BJ (cell line): ENCODE measurements around the gene ATF3. TPM values are rescaled to one million over a fixed set of nuclear protein-coding genes. Genes with fewer than 3 reads are reported as not detected.
"Not testable (repeated sequence)": the region's sequence is repeated elsewhere in the genome, so short reads cannot be mapped to it uniquely, and the experiment has no call there.

Experiments
- CTCF ChIA-PET: fragments of 350-600 bp; formaldehyde crosslinking; extraction: SDS; loops from one replicate; lab custom pipeline; 2021; ENCODE audit warnings: antibody characterized with exemption, inconsistent platforms; lab: Yijun Ruan, JAX
- POLR2A ChIA-PET: fragments of 300-600 bp; sonication (Branson Sonifier 250); formaldehyde crosslinking; extraction: SDS; loops from one replicate; lab custom pipeline; 2021; ENCODE audit warnings: antibody characterized with exemption; lab: Charles Lee
- DNase-seq: peaks from one replicate; pipeline ENCODE4 v3.0.0-alpha.2; 2011; ENCODE audit warnings: low read depth
- H3K27me3 ChIP-seq: 2 replicates; pipeline ENCODE4 v1.6.0; 2011; ENCODE audit warnings: low read length; ENCODE audit not compliant: control insufficient read depth, insufficient read depth
- H3K36me3 ChIP-seq: 2 replicates; pipeline ENCODE4 v1.5.1; 2011; ENCODE audit warnings: low read length; ENCODE audit not compliant: control insufficient read depth, insufficient read depth
- H3K4me3 ChIP-seq: 2 replicates; pipeline ENCODE4 v1.5.1; 2011; ENCODE audit warnings: low read depth, mild to moderate bottlenecking, control low read depth, low read length
- polyA plus RNA-seq: library from polyadenylated mRNA; depleted of rRNA; stranded (reverse); fragments of >200 nt; gene quantifications from 2 replicates; pipeline ENCODE4 v1.2.3, GENCODE V29; 2011
- TF ChIP-seq, protein P1 (sequence below): IDR thresholded peaks from 2 replicates; pipeline ENCODE4 v1.5.1; 2011; ENCODE audit warnings: low read depth, mild to moderate bottlenecking, control low read depth, inconsistent platforms, low read length, moderate library complexity; ENCODE audit not compliant: insufficient read depth

ATF3 gene
- polyA plus RNA-seq, 1 experiment, result 5.6 TPM

DNA sequence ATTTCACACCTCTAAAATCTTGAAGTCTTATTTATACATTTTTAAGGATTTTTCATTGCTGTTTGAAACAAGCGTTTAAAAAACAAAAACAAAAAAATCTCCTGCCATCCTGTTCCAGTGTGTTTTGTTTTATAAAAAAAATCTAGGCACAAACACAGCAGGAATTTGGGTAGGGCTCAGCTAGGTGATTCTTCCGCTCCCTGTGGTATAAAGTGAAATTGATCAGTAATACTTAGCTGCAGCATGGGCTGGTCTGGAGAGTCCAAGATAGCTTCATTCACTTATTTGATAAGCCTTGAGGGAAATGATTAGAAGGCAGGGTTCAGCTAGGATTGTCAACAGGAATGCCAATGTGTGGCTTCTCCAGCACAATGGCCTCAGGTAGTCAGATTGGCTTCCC is 25.7 kb downstream of the ATF3 start:
- no peak for DNase-seq
- ChIA-PET CTCF (no interaction called here), POLR2A (no interaction called here)
- TF ChIP-seq, protein P1, sequence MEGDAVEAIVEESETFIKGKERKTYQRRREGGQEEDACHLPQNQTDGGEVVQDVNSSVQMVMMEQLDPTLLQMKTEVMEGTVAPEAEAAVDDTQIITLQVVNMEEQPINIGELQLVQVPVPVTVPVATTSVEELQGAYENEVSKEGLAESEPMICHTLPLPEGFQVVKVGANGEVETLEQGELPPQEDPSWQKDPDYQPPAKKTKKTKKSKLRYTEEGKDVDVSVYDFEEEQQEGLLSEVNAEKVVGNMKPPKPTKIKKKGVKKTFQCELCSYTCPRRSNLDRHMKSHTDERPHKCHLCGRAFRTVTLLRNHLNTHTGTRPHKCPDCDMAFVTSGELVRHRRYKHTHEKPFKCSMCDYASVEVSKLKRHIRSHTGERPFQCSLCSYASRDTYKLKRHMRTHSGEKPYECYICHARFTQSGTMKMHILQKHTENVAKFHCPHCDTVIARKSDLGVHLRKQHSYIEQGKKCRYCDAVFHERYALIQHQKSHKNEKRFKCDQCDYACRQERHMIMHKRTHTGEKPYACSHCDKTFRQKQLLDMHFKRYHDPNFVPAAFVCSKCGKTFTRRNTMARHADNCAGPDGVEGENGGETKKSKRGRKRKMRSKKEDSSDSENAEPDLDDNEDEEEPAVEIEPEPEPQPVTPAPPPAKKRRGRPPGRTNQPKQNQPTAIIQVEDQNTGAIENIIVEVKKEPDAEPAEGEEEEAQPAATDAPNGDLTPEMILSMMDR, result no peak
- no peaks in the 10 kb centered on the region for H3K36me3 ChIP-seq
- H3K27me3 ChIP-seq, result peaks cover 4% of the 10 kb centered on the region
- no peak overlapping the region for H3K4me3 ChIP-seq

DNA sequence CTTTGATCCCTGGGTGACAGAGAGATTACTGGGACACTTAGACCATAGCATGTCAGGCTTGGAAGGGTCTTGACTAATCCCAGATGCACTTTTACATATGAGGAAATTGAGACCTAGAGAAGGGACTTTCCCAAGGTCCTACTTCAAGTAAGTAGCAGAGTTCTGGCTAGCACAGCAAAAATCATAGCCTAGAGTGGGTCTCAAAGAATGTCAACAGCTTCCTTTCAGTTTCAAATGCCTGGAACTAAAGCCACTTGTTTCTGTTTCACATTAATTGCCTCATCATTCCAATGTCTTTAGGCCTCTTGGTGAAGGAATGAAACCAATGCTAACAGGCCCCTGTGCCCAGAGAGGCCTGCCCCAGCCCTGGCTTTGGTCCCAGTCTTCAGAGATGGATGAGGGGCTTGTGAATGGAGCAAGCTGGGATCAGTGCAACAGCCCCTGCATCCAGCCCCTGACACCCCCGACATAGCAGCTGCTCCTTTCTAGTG is 26.6 kb downstream of the ATF3 start:
- Histone ChIP-seq H3K4me3 (no peak overlapping the region), H3K36me3 (no peaks in the 10 kb centered on the region), H3K27me3 (peaks cover 7% of the 10 kb centered on the region)
- TF ChIP-seq, protein P1, result no peak
- DNase-seq, result peak; percentile 16
- ChIA-PET POLR2A (no interaction called here), CTCF (no interaction called here)

DNA sequence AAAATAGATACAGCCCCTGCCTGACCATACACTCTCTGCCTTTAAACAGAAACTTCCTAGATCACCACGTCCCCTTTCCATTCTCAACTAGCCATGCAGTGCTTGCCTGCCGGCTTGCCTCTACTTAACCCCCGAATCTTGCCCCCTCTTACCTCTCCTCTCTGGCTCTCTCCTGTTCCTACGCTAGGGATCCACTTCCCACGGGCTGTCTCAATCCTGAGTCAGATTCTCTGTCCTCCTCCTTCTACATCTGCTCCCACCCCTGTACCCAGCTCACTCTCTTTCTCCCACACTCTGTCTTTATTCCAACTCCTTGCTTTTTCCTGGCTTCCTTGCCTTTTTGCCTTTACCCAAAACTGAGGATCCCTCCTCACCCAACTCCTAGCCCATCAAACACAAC is 29.3 kb downstream of the ATF3 start:
- Histone ChIP-seq H3K36me3 (no peaks in the 10 kb centered on the region), H3K4me3 (no peak overlapping the region), H3K27me3 (peaks cover 7% of the 10 kb centered on the region)
- DNase-seq, result no peak
- CTCF ChIA-PET, result interaction anchor here (2.7 kb wide), 1 partner anchor 7 kb away, joined by 7 read pairs; no protein-coding TSS in a partner anchor
- TF ChIP-seq, protein P1, result no peak
- POLR2A ChIA-PET, result interaction anchor here (0.5 kb wide), 1 partner anchor 1825 kb away, joined by 3 read pairs; no protein-coding TSS in a partner anchor

DNA sequence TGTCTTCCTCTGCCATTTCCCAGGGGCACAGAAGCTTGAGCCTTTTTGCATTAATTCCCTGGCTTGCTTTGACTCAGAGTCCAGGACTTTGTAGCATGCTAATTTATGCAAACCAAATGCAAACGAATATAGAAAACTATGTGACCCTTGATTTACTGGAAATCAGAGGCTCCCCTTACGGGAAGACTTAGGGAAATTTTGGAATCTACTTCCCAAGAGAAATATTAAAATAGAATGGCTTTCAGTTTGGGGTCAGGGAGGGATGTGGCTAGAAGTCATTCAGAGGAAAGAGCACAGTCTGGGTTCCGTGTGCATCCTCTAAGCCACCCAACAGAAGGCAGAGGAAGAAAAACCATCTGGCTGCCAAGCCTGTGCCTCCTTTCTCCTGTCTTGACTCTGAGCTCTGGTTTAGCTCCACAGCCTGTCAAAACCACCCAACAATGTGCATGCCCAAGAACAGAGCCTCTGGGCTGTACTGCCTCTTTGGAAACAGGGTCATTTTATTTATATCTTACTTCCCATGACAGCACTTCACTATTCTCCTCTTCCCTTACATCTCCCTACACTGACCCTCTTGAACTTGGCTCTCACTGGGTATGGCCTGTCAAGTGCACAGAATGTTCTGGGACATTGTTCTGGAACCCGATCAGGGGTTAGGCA is 30.1 kb downstream of the ATF3 start:
- H3K4me3 ChIP-seq, result no peak overlapping the region
- H3K36me3 ChIP-seq, result no peaks in the 10 kb centered on the region
- TF ChIP-seq, protein P1, result no peak
- ChIA-PET CTCF (interaction anchor here (2.7 kb wide), 1 partner anchor 8 kb away, joined by 7 read pairs; no protein-coding TSS in a partner anchor), POLR2A (interaction anchor here (0.5 kb wide), 1 partner anchor 1824 kb away, joined by 3 read pairs; no protein-coding TSS in a partner anchor)
- peaks cover 7% of the 10 kb centered on the region for H3K27me3 ChIP-seq
- no peak for DNase-seq

DNA sequence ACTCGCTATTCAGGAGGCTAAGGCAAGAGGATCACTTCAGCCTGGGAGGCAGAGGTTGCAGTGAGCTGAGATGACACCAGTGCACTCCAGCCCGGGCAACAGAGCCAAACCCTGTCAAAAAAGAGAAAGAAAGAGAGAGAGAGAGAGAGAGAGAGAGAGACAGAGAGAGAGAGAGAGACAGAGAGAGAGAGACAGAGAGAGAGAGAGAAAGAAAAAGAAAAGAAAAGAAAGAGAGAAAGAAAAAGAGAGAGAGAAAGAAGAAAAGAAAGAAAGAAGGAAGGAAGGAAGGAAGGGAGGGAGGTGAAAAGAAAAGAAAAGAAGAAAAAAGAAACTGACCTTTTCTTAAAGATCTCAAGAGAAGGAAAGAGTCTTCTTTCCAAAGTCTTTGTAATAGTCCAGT is 31.0 kb downstream of the ATF3 start:
- POLR2A ChIA-PET, H3K27me3 ChIP-seq, DNase-seq, H3K36me3 ChIP-seq, H3K4me3 ChIP-seq: not testable (repeated sequence)
- CTCF ChIA-PET, result interaction anchor here (2.7 kb wide), 1 partner anchor 9 kb away, joined by 7 read pairs; no protein-coding TSS in a partner anchor
